ENCODE results near the gene STEAP1. TPM values are rescaled to one million over a fixed set of nuclear protein-coding genes. Genes with fewer than 3 reads are reported as not detected.

STEAP1 gene
- total RNA-seq, 1 donor from 2014 or later, result 5.5 TPM

DNA sequence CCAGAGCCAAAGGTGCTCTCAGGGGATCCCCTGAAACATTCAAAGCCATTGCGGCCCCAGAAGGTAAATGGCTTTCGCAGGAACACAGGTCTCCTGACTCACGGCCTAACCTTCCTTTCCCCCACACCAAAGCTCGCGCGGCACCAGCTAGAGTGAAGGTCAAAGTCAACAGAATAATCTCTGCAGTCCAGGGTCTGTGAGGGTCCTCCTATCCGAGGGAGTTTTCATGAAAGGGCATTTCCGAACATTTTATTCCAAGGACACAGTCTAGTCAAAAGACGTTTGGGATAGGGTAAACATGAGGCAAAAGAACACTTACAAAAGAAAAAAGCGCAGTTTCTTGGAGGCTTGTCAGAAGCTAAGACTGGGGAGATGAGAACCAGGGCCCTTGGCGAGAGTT is 56.7 kb downstream of the STEAP1 start:
- no peak for DNase-seq (ENCODE audit: low spot score)
- ATAC-seq, result peak; percentile 51

DNA sequence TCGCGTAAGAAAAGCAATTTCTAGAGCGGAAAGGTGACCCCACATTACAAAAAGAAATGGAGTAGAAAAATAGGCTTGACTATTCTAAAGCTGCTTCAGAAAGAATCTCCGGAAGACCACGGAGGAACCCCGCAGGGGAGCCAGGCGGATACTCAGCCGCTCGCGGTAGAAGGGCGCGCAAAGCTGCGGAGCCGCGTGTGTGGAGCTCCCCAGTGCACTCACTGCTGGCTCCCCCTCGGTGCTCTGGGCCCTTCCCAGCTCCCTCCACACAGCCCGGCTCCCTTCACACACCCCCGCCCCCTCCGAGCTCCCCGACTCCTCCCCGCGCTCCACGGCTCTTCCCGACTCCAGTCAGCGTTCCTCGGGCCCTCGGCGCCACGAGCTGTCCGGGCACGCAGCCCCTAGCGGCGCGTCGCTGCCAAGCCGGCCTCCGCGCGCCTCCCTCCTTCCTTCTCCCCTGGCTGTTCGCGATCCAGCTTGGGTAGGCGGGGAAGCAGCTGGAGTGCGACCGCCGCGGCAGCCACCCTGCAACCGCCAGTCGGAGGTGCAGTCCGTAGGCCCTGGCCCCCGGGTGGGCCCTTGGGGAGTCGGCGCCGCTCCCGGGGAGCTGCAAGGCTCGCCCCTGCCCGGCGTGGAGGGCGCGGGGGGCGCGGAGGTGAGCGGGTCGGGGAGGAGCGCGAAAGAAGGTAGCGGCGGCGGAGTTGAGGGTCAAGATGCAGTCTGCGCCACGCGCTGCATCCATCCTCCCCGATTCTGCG is 57.3 kb downstream of the STEAP1 start, which contains the start of gene STEAP2:
TSS of gene STEAP2 (plus strand) at position 350 of the 758 bp plus-strand sequence. CDS start 13,343 bp downstream, outside the sequence.
- DNase-seq (ENCODE audit: low spot score) (peak; percentile 86), ATAC-seq (peak; percentile 97)

DNA sequence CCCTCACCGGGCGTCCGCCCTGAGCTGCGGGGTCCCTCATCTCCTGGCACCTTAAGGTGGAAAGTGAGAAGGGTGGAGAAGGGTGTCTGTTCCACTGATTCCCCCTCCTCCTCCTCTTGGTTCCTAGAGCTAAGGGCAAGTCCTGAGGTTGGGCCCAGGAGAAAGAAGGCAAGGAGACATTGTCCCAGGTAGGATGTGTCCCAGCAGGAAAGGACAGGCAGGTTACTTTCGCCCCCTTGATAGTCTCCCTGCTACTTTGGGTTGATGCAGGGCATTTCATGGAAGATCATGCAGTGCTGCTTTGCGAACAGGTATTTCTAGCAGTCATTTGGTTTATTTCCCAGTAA is 57.9 kb downstream of the STEAP1 start:
- no peak for DNase-seq (ENCODE audit: low spot score)

DNA sequence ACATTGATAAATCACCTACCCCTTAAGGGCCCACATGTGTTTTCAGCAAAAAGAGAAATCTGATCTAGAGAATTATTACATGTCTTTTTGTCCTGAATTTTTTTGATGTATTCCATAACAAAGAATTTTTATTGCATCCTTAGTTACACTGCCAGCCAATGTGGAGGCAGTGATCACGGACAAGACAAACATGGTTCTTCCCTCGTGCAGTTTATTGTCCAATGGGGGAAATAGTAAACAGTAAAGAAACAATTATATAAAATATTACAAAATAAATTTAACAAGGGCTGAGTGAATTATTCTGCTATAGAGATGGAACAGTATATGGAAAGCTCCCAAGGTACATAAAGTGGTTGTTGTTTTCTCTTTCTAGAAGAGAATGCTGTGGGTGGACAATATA is 59.3 kb downstream of the STEAP1 start:
- no peak for DNase-seq (ENCODE audit: low spot score)
- ATAC-seq, result no peak

More for the DNA sequence above, 57.9 kb downstream of the STEAP1 start:
- peak; percentile 6 for ATAC-seq

Other genes starting within 250 kb of the STEAP1 start
- 0.81 TPM for gene STEAP2, start 57.3 kb downstream of the STEAP1 start, total RNA-seq
- 1.7 TPM for gene CFAP69, start 90.7 kb downstream of the STEAP1 start, total RNA-seq
- not detected for gene FAM237B, start 166.8 kb downstream of the STEAP1 start, total RNA-seq
- gene GTPBP10, start 192.2 kb downstream of the STEAP1 start, total RNA-seq, result 16.7 TPM
- gene CLDN12, start 249.0 kb downstream of the STEAP1 start, total RNA-seq, result 34.2 TPM